Middle frontal gyrus (tissue), 1 donor: Measurements from ENCODE around the gene SCRN3.
"Not testable (repeated sequence)": the region's sequence is repeated elsewhere in the genome, so short reads cannot be mapped to it uniquely, and the experiment has no call there.

Source experiments
- DNase-seq: peaks from one replicate; pipeline ENCODE4 v3.0.0-alpha.2; 2015; ENCODE audit warnings: low spot score; ENCODE audit errors: extremely low spot score

Gene SCRN3

DNA sequence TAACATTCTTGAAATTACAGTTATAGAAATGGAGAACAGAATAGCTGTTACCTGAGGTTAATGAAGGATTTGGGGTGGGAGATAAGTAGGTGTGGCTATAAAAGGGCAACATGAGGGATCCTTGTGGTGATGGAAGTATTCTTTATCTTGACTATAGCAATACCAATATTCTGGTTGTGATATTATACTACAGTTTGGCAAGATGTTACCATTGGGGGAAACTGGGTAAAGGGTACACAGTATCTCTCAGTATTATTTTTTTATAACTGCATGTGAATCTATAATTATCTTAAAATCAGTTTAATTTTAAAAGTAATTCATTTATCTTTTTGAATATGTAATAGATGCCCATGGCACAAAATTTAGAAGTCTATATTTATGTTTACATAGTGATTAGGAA, 8.1 kb downstream of the SCRN3 start:
- DNase-seq, result no peak

DNA sequence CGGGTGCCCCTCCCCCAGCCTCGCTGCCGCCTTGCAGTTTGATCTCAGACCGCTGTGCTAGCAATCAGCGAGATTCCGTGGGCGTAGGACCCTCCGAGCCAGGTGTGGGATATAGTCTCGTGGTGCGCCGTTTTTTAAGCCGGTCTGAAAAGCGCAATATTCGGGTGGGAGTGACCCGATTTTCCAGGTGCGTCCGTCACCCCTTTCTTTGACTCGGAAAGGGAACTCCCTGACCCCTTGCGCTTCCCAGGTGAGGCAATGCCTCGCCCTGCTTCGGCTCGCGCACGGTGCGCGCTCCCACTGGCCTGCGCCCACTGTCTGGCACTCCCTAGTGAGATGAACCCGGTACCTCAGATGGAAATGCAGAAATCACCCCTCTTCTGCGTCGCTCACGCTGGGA, 14.5 kb downstream of the SCRN3 start:
- DNase-seq, result not testable (repeated sequence)

DNA sequence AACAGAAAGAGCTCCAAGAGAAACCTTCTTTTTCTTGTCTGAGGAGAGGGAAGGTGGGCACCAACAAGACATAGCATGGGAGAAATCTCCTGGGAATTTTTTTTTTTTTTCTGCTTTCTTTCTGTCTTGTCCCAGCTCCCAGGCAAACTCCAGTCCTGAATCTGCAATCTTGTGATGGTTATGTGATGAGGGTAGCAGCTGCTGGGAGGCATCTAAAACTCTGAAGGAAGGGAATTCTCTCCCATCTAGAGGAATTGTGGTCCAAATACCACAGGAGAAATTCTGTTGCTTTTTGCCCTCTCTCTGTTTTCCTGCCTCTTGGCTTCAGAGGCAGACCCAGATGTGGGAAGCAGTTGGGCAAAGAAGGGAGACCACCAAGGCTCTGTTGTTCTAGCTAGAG, 16.7 kb downstream of the SCRN3 start:
- DNase-seq, result no peak

DNA sequence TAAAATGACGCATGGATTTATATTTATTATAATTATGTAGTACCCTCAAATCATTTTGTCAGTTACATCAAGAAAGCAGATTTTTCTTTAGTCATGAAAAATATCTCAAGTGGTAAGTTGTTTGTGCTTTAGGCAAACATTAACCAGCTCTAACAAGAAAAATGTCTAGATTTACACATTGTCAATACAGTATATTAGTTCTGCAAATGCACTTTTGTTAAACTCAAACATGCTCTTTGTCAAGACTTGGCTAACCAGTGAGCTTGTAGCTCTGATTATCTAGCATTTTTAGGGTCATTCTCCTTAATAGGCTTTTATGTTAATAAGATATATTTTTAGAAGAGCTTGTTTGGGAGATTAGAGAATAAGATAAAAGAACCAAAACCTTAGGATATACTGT, 32.7 kb downstream of the SCRN3 start:
- no peak for DNase-seq

DNA sequence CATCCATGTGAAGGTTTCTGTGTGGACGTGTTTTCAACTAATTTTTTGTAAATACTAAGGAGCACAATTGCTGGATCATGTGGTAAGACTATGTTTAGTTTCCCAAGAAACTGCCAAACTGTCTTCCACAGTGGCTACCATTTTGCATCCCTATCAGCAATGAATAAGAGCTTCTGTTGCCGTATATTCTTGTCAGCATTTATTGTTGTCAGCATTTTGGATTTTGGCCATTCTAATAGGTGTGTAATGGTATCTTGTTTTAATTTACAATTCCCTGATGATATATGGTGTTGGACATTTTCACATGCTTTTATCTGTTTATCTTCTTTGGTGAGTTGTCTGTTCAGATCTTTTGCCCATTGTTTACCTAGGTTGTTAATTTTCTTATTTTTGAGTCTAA, 34.5 kb downstream of the SCRN3 start:
- no peak for DNase-seq

DNA sequence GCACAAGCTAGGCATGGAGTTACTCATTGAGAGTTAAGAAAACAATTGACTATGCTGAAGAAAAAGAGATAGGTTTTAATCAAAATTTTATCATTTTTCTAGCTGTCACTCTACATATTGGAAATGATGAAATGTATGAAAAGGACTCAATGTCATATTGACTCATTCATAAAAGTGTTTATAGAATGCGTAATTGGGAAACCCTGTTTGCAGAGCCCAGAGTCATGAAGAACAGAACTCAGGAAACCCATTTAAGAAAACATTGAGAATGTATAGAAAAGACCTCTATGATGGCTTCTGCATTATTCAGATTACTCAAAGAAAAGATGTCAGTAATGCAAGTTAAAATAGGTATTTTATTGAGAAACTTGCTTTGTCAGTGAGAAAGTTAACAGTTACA, 36.4 kb downstream of the SCRN3 start:
- DNase-seq, result no peak

DNA sequence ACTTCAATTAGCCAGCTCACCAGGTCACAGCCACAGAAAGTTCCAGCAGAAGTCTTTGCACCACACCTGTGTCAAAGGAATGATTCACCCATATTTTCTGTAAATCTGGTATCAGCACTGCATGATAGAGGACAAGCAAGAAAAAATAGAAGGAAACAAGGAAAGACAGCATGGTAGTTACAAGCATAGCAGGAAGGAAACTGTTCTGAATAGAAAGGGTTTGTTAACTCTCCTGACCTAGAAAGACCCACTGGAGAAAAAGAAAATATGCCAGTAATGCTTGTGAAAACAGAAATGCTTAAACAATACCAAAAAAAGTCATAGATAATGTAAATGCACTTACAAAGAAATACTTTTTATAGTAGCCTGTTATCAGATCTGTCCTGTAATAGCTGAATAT, 40.8 kb downstream of the SCRN3 start:
- DNase-seq, result no peak

DNA sequence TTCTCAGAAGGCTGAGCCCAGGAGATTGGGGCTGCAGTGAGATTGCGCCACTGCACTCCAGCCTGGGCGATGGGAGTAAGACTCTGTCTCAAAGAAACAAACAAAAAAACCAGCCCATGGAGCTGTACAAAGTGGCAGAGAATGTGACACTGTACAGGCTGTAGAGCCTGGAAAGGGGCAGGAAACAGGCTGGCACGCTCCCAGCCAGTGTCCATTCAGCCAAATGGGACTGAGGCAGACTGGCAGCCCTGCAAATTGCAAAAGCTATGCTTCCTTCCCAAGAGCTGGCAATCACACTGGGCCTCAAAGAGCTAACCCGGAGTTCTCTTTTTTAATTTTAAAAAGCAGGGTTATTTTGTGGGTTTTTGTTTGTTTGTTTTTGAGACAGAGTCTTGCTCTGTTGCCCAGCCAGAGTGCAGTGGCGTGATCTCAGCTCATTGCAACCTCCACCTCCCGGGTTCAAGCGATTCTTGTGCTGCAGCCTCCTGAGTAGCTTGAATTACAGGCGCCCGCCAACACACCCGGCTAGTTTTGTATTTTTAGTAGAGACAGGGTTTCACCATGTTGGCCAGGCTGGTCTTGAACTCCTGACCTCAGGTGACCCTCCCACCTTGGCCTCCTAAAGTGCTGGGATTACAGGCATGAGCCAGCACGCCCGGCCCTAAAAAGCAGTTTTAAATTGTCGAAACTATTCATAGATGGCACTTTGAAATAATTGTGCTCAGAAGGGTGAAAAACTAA, 42.8 kb downstream of the SCRN3 start:
- DNase-seq, result peak; percentile 60

DNA sequence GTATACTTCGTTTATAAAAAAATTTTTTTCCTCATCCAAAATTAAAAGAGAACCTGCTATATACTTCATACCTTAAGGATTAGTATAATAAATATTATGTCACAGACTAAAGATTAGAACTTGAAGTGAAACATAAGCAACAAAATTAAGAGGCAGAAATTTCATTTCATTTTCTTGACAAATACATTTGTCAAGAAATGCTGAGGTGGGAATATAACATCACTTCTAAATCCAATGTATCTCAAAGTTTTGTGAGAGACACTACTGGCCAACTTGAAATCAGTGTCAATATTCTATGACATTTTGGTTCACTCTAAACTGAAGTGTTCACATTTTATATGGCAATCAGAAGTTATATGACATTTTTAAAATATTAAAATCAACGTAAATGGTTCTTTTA, 43.8 kb downstream of the SCRN3 start:
- no peak for DNase-seq

DNA sequence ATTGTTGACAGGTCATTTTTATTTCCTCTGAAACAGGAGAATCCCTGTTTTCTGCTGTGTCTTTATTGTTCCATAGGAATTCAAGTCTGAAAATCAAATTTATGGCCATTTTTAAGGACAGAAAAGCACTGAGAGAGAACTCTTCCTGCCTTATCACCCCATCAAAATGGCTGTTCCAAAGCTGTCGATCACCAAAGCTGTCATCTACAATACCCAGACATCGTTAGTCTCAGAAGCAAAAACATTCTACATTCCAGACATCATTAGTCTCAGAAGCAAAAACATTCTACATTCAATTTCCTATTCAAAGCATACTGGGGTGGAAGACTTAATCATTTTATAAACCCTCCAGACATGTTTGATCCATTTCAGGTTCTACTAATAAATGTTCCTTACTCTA, 44.4 kb downstream of the SCRN3 start:
- DNase-seq, result no peak

DNA sequence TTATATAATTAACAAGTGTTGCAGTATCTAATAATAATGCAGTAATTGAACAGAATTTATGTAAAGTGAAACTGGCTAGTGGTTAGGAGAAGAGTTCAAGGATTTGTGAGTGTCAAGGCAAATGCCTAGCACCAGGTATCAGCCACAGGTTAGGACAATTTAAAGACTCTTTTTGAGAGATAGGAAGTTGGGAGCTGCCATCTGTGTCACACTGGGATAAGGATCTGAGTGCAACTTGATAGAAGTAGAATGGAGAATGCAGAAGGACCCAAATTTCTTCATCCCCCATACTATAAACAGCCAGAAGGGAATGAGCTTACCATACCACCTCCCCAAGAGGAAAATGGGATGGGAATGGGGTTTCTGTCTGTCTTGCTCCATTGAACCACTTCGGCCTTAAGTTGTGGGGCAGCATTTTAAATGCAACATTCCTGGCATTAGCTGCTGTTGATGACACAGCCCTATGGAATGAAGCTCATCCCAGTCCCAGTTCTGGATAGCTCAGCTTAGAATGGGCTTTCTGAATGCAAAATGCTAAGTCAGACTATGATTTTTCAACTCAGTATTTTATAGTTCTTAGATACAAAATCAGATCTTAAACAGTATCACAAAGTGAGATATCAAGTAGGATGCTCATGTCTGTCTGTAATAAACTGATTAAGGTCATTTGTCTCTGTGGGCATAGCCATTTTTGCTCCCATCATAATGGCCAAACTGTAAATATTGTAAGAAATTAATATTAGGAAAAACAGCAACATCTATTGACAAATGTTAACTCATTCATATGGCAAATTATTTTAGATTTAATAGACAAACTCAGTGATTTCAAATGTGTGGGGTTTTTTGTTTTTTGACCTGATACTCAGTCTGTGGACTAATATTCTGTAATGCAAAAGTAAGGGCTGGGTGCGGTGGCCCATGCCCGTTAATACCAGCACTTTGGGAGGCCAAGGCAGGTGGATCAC, 47.3 kb downstream of the SCRN3 start:
- DNase-seq, result no peak

DNA sequence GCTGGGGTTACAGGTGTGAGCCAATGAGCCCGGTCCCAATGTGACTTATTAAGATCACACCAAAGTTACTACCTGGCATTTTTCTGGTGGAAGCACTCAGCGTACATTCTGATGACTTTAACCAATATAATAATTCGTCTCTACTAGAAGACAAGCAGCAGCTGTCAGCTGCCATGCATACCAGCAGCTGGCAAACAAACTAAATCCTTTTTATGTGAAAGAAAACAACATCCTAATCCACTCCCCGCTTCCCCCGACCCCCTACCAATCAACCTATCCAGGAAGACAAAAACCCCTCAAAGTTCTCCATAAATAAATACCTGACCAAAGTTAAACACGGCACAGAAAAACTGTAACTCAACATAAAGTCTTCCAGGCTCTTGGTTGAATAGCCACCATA, 49.2 kb downstream of the SCRN3 start:
- no peak for DNase-seq

DNA sequence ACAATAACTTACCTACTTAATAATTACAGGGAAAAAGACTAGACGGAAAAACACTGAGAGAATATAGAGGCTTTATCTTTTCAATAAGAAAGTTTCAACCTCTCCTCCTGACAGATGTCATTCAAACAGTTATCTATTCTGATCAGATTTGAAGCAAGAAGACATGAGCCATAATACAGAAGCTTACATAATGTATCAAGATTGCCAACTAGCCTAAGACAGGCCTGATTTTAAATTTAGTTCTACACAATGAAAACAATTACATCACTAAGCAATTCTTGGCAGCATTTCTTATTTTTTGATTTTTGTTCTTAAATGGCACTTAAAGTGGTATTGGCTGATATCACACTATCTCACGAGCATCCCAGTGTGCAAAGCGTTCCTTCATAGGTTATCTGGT, 49.7 kb downstream of the SCRN3 start:
- no peak for DNase-seq

DNA sequence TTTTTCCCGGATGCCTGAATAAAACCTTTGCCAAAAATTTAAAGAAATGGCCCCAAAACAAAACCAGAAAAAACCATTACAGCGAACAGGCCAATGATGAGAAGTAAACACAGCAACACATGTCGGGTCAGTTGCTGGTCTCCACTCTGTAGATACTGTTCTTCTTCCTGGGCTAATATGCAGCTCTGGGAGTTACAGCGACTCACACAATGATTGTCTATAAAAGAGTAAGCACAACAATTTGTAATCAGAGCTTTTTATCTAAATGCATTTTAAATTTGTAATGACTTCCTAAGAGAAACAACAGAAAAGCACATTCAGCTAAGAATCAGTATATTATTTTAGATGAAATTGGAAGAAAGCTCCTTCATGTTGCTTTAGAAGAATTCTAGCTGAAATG, 51.0 kb downstream of the SCRN3 start:
- DNase-seq, result no peak

DNA sequence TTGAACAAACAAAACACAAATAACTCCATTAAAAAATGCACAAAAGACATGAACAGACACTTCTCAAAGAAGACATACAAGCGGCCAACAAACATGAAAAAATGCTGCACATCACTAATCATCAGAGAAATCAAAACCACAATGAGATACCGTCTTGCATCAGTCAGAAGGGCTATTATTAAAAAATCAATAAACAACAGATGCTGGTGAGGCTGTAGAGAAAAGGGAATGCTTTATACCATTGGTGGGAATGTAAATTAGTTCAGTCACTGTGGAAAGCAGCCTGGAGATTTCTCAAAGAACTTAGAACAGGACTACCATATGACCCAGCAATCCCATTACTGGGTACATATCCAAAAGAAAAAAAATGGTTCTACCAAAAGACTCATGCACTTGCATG, 53.5 kb downstream of the SCRN3 start:
- DNase-seq, result no peak

DNA sequence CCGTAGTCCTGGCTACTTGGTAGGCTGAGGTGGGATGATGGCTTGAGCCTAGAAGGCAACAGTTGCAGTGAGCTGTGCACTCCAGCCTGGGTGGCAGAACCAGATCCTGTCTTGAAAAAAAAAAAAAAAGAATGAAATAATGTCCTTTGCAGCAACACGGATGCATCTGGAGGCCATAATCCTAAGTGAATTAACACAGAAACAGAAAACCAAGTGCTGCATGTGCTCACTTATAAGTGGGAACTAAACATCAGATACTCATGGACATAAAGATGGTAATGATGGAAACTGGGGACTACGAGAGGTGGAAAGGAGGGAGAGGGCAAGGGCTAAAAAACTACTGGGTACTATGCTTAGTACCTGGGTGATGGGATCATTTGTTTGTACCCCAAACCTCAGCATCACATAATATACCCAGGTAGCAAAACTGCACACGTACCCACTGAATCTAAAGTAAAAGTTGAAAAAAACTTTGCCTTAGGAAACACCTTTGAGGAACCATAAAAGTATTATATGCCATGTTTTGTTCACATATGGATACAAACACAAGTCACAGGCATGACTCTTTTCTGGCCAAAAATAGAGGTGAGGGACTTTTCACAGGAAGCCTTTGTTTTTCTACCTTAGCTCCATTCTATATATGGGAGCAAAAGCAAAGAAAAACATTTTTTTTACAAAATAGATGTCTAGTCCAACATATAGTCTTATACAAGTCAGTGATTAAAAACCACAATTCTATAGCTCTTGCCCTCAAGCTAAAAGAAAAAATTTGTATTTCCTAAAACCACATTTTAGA, 54.7 kb downstream of the SCRN3 start:
- DNase-seq, result no peak

DNA sequence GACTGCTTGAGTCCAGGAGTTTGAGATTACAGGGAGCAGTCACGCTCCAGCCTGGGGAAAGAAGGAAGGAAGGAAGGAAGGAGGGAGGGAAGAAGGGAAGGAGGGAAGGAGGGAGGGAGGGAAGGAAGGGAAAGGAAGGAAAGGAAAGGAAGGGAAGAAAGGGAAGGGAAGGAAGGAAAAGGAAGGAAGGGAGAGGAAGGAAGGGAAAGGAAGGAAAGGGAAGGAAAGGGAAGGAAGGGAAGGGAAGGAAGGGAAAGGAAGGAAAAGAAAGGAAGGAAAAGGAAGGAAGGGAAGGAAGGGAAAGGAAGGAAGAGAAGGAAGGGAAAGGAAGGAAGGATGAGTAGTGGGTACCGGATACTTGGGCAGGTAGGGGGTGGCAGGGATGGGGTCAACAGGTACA, 59.0 kb downstream of the SCRN3 start:
- no peak for DNase-seq

DNA sequence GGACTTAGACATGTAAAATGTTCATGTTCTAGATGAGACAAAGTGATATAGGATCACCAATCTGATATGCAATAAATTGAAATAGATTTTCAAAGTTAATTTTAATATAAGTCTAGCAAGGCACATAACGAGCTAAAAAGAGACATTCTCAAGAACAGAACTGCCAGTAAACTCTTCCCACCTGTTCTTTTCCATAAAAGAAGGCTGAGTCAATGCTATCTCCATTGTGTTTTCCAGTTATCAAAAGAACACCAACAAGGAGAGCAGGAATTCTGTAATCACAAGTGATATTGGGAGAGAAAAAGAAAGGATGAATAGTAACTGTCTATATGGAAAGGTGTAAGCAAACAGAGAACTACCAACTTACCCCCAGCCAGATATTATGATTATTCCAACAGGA, 65.7 kb downstream of the SCRN3 start:
- no peak for DNase-seq

DNA sequence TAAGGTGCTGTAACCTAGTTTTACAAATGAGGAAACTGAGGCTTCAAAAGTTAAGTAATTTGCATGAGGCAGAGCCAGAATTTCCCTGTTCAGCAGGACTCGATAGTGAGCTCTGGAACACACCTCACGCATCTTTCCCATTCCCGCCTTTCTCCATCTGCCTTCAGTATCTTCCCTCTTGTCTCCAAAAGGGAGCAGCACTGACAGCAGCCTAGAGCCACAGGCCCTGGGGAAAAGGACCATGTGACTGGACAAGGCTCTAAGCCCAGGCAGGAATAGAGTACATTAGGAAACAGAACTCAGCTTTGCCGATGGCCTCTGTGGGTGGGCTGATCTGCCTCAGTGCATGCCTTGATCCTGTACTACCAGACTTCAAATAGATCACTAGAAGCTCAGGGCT, 69.8 kb downstream of the SCRN3 start:
- DNase-seq, result no peak

DNA sequence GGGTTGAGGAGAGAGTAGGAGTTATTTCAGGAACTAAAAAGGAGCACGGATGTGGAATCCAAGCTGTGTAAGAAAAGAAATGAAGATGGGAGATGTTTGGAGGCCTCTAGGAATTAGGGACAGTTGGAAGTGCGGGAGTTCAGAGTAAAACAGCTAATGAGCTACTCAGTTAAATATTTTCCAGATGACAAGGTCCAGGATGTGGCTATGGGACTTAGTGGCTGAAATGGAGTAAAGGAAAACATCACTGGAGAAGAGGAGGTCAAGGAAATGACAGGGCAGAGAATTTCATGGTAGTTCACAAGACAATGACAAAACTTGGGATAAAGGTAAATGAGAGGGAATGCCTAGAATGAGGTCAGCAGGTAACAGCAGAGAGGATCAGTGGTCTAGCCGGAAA, 78.3 kb downstream of the SCRN3 start:
- no peak for DNase-seq

DNA sequence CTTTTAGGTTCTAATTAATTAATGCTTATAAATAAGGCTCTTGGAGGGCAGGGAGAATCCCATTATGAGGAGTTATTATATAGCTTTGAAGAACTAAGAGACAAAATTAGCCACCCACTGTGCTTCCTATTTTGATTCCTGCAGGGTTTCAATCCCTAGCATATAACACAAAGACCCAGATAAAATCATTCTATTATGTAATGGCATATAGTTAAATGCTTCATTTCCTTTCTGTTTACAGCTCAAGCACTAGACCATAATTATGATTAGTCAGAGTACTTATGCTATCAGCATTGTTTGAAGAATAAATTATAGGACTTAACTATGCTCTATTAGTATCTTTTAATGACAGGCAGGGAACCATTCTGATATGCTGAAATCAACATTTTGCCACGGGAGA, 82.2 kb downstream of the SCRN3 start:
- DNase-seq, result no peak
